Measurements from ENCODE around the gene ZNF362.
A peak's percentile ranks its signal among the peaks of the same experiment; 100 is the strongest.
"Not testable (repeated sequence)": the region's sequence is repeated elsewhere in the genome, so short reads cannot be mapped to it uniquely, and the experiment has no call there.

The ZNF362 gene

DNA sequence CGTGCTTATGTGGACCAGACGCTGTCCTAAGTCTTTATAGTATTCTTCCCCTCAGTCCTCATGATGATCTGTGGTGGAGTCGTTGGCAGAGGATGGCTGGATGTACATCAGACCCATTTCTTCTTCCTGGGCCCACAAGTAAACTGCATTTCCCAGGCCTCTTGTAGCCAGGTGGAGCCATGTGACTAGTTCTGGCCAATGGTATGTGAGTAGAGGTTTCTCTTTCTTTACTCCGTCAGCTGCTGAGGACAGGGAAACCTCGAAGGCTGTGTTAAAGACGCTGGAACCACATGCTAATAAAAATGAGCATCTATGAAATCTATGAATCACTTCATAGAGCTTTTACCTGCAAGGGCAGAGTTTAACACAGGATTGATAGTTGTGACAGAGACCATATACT is 18.7 kb upstream of the ZNF362 start:
- Histone ChIP-seq H2AK5ac (ENCODE audit: low read length) (no peak overlapping the region), H3K14ac (ENCODE audit: low read length) (no peak overlapping the region), H3K9ac (ENCODE audit: low read length) (no peak overlapping the region), H3K23ac (ENCODE audit: low read length) (no peak overlapping the region), H3K4me3 (ENCODE audit: low read depth, low read length) (no peak overlapping the region), H3K18ac (ENCODE audit: low read length) (no peak overlapping the region), H4K8ac (ENCODE audit: low read depth, low read length) (no peak overlapping the region), H2BK12ac (ENCODE audit: low read length) (no peak overlapping the region), H2BK120ac (ENCODE audit: insufficient read depth, low read length, poor library complexity) (no peak overlapping the region), H3K27ac (ENCODE audit: low read depth, low read length) (no peak overlapping the region), H4K12ac (ENCODE audit: low read depth, low read length) (no peak overlapping the region), H3K4ac (ENCODE audit: low read depth, low read length) (no peak overlapping the region), H3K27me3 (ENCODE audit: insufficient read depth, low read length) (no peaks in the 10 kb centered on the region), H3K79me1 (ENCODE audit: low read length) (peaks cover 14% of the 10 kb centered on the region), H2AFZ (ENCODE audit: insufficient read depth, low read length, poor library complexity) (no peak overlapping the region), H3K36me3 (ENCODE audit: control insufficient read depth in 1 of 2, insufficient read depth in 2 of 2, low read length in 2 of 2) (no peaks in the 10 kb centered on the region), H2BK5ac (ENCODE audit: low read depth, low read length, poor library complexity) (no peak overlapping the region), H3K79me2 (ENCODE audit: control insufficient read depth, insufficient read depth, low read length, poor library complexity) (peaks cover 3% of the 10 kb centered on the region), H4K91ac (ENCODE audit: low read depth, low read length) (no peak overlapping the region), H3K4me1 (ENCODE audit: control insufficient read depth in 1 of 2, insufficient read depth in 2 of 2, low read length in 2 of 2) (peaks cover 18 to 22% of the 10 kb centered on the region in 2 experiments), H3K4me2 (ENCODE audit: low read length) (no peak overlapping the region), H3K9me3 (ENCODE audit: insufficient read depth, low read depth, low read length) (no peaks in the 10 kb centered on the region)
- no CpG with 5 or more reads among the region's 6 CpGs for WGBS (ENCODE audit: extremely low coverage, insufficient coverage, insufficient read length)
- peak in 1 of 2 donors; percentile 51 for DNase-seq

DNA sequence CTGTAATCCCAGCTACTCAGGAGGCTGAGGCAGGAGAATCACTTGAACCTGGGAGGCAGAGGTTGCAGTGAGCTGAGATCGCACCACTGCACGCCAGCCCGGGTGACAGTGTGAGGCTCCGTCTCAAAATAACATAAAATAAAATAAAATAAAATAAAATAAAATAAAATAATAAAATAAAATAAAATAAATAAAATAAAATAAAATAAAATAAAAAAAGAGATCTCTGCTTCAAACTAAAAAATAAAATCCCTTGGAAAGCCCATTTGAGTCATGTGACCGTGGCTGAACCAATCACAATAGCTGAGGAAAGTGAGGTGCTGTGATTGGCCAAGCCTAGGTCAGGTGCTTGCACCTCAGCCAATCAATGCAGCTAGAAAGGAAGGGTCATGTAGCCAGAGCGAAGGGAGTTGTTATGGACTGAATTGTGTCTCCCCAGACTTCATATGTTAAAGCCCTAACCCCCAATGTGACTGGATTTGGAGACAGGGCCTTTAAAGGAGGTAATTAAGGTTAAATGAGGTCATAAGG is 18.0 kb upstream of the ZNF362 start:
- H3K9ac ChIP-seq (ENCODE audit: low read length); H3K27me3 ChIP-seq (ENCODE audit: insufficient read depth, low read length); H2AK5ac ChIP-seq (ENCODE audit: low read length); H2BK12ac ChIP-seq (ENCODE audit: low read length); DNase-seq; H3K18ac ChIP-seq (ENCODE audit: low read length); H3K36me3 ChIP-seq (ENCODE audit: control insufficient read depth in 1 of 2, insufficient read depth in 2 of 2, low read length in 2 of 2); H3K4me2 ChIP-seq (ENCODE audit: low read length); H3K14ac ChIP-seq (ENCODE audit: low read length); H4K8ac ChIP-seq (ENCODE audit: low read depth, low read length); H3K27ac ChIP-seq (ENCODE audit: low read depth, low read length); H3K4me3 ChIP-seq (ENCODE audit: low read depth, low read length); H2BK120ac ChIP-seq (ENCODE audit: insufficient read depth, low read length, poor library complexity); H3K9me3 ChIP-seq (ENCODE audit: insufficient read depth, low read depth, low read length); H2BK5ac ChIP-seq (ENCODE audit: low read depth, low read length, poor library complexity); H3K4ac ChIP-seq (ENCODE audit: low read depth, low read length); H4K91ac ChIP-seq (ENCODE audit: low read depth, low read length); H2AFZ ChIP-seq (ENCODE audit: insufficient read depth, low read length, poor library complexity); H3K79me2 ChIP-seq (ENCODE audit: control insufficient read depth, insufficient read depth, low read length, poor library complexity); H4K12ac ChIP-seq (ENCODE audit: low read depth, low read length); H3K23ac ChIP-seq (ENCODE audit: low read length): not testable (repeated sequence)
- WGBS (ENCODE audit: extremely low coverage, insufficient coverage, insufficient read length) = no CpG with 5 or more reads among the region's 6 CpGs
- H3K4me1 ChIP-seq (ENCODE audit: control insufficient read depth in 1 of 2, insufficient read depth in 2 of 2, low read length in 2 of 2) = peaks cover 18 to 22% of the 10 kb centered on the region in 2 experiments
- peaks cover 15% of the 10 kb centered on the region for H3K79me1 ChIP-seq (ENCODE audit: low read length)

DNA sequence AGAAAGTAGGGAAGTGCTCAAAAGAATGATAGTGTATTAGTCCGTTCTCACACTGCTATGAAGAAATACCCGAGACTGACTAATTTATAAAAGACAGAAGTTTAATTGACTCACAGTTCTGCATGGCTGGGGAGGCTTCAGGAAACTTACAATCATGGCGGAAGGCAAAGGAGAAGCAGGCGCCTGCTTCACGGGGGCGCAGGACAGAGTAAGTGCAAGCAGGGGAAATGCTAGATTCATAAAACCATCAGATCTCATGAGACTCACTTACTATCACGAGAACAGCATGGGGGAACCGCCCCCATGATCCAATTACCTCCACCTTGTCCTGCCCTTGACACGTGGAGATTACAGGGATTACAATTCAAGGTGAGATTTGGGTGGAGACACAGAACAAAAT is 16.9 kb upstream of the ZNF362 start:
- not testable (repeated sequence) for H2AFZ ChIP-seq (ENCODE audit: insufficient read depth, low read length, poor library complexity); H3K4me3 ChIP-seq (ENCODE audit: low read depth, low read length); H3K27me3 ChIP-seq (ENCODE audit: insufficient read depth, low read length); H3K18ac ChIP-seq (ENCODE audit: low read length); DNase-seq; H3K27ac ChIP-seq (ENCODE audit: low read depth, low read length); H3K9ac ChIP-seq (ENCODE audit: low read length); H2AK5ac ChIP-seq (ENCODE audit: low read length); H3K14ac ChIP-seq (ENCODE audit: low read length); H2BK12ac ChIP-seq (ENCODE audit: low read length); H4K12ac ChIP-seq (ENCODE audit: low read depth, low read length); H3K4me2 ChIP-seq (ENCODE audit: low read length); H3K79me2 ChIP-seq (ENCODE audit: control insufficient read depth, insufficient read depth, low read length, poor library complexity); H2BK120ac ChIP-seq (ENCODE audit: insufficient read depth, low read length, poor library complexity); H3K23ac ChIP-seq (ENCODE audit: low read length); H3K4ac ChIP-seq (ENCODE audit: low read depth, low read length); H3K9me3 ChIP-seq (ENCODE audit: insufficient read depth, low read depth, low read length); H3K36me3 ChIP-seq (ENCODE audit: control insufficient read depth in 1 of 2, insufficient read depth in 2 of 2, low read length in 2 of 2); H4K8ac ChIP-seq (ENCODE audit: low read depth, low read length); H4K91ac ChIP-seq (ENCODE audit: low read depth, low read length); H2BK5ac ChIP-seq (ENCODE audit: low read depth, low read length, poor library complexity)
- H3K4me1 ChIP-seq (ENCODE audit: control insufficient read depth in 1 of 2, insufficient read depth in 2 of 2, low read length in 2 of 2) = peaks cover 20 to 23% of the 10 kb centered on the region in 2 experiments
- H3K79me1 ChIP-seq (ENCODE audit: low read length) = peaks cover 20% of the 10 kb centered on the region
- no CpG with 5 or more reads among the region's 9 CpGs for WGBS (ENCODE audit: extremely low coverage, insufficient coverage, insufficient read length)

DNA sequence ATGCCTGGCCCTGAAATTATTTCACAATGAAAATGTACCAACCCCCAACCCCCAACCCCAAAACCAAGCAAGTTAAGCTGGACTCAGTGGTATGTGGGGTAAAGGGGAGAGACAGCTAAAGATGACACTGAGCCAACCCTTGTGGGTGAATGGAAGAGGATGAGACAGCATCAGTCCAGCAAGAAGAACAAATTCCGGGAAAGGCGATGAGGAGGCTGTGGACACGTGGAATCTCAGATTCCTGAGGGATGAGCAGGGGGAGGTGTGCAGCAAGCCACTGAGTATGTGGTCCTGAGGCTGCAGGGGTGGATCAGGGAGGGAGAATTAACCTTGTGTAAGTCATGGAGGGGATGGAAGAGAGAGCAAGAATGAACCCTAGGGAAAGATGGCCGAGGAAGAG is 14.4 kb upstream of the ZNF362 start:
- no peak overlapping the region for H2BK120ac ChIP-seq (ENCODE audit: insufficient read depth, low read length, poor library complexity)
- H3K79me2 ChIP-seq (ENCODE audit: control insufficient read depth, insufficient read depth, low read length, poor library complexity) = no peaks in the 10 kb centered on the region
- H3K79me1 ChIP-seq (ENCODE audit: low read length) = peaks cover 8% of the 10 kb centered on the region
- H3K27ac ChIP-seq (ENCODE audit: low read depth, low read length) = no peak overlapping the region
- no peak for DNase-seq
- no peak overlapping the region for H3K4ac ChIP-seq (ENCODE audit: low read depth, low read length)
- H2AFZ ChIP-seq (ENCODE audit: insufficient read depth, low read length, poor library complexity) = no peak overlapping the region
- no peaks in the 10 kb centered on the region for H3K36me3 ChIP-seq (ENCODE audit: control insufficient read depth in 1 of 2, insufficient read depth in 2 of 2, low read length in 2 of 2)
- H4K8ac ChIP-seq (ENCODE audit: low read depth, low read length) = no peak overlapping the region
- H3K4me2 ChIP-seq (ENCODE audit: low read length) = no peak overlapping the region
- H2BK5ac ChIP-seq (ENCODE audit: low read depth, low read length, poor library complexity) = no peak overlapping the region
- no peak overlapping the region for H3K18ac ChIP-seq (ENCODE audit: low read length)
- H3K9me3 ChIP-seq (ENCODE audit: insufficient read depth, low read depth, low read length) = no peaks in the 10 kb centered on the region
- no peak overlapping the region for H3K14ac ChIP-seq (ENCODE audit: low read length)
- H3K9ac ChIP-seq (ENCODE audit: low read length) = no peak overlapping the region
- H4K91ac ChIP-seq (ENCODE audit: low read depth, low read length) = no peak overlapping the region
- no peaks in the 10 kb centered on the region for H3K27me3 ChIP-seq (ENCODE audit: insufficient read depth, low read length)
- WGBS (ENCODE audit: extremely low coverage, insufficient coverage, insufficient read length) = no CpG with 5 or more reads among the region's 4 CpGs
- H4K12ac ChIP-seq (ENCODE audit: low read depth, low read length) = no peak overlapping the region
- H3K4me3 ChIP-seq (ENCODE audit: low read depth, low read length) = no peak overlapping the region
- no peak overlapping the region for H2AK5ac ChIP-seq (ENCODE audit: low read length)
- H3K23ac ChIP-seq (ENCODE audit: low read length) = no peak overlapping the region
- peaks cover 11 to 14% of the 10 kb centered on the region in 2 experiments for H3K4me1 ChIP-seq (ENCODE audit: control insufficient read depth in 1 of 2, insufficient read depth in 2 of 2, low read length in 2 of 2)
- peak overlapping the region; percentile 47 for H2BK12ac ChIP-seq (ENCODE audit: low read length)

Measured in trophoblast cell (in vitro differentiated cells and primary cell).